Measurements from ENCODE around the gene CHST7. TPM values are rescaled to one million over a fixed set of nuclear protein-coding genes. Genes with fewer than 3 reads are reported as not detected.

CHST7 gene
- total RNA-seq, 4 donors from 2014 or later, result 11.5 to 36.4 (median 19.6) TPM

GRCh38 chrX:46627062-46627461, 53.5 kb downstream of the CHST7 start:
- intact Hi-C loops (cut with DNase I; ENCODE audit: low total_unique reads), result no loop called here
- no peak for DNase-seq (ENCODE audit: low spot score in 2 of 2)
- 71 to 80% methylated on average over 4 of the region's 4 CpGs for WGBS, 2 donors
- H3K4me3 ChIP-seq (ENCODE audit: low read depth, poor library complexity, severe bottlenecking), result no peak overlapping the region
- no peak for TF ChIP-seq POLR2A (IDR thresholded peaks at IDR 0.05)
- no peak for TF ChIP-seq CTCF (IDR thresholded peaks at IDR 0.05)

DNA sequence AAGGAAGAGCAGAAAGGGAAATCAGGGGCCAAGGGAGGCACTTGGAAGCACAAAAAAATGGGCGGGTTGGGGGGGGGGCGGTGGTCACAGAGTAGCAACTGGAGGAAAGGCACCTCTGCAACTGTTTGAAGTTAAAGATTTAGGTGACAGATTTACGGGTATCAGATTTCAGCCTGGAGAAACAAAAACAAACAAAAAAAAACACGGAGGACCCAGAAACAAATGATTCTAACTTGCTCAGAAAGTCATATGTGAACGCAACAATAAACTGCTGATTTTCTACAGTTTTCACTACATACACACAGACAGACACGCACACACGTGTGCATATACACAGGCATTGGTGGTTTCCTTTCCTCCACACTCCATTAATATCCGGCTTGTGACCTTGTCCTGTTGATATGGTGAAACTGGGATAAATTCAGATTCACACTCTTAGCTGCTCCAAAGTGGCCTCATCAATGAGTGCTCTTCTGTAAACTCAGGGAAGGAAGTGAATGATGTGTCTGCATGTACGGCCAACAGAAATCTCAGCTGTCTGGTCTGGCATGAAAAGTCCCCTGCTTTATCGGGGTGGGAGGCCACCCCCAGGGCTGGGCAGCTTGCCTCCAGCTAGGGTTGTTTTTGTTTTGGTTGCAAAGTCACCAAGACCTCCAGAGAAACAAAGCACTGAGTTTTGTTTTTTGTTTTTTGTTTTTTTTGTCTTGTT, 54.3 kb downstream of the CHST7 start:
- 52 to 55% methylated on average over 10 of the region's 10 CpGs for WGBS, 2 donors
- no peak overlapping the region for H3K4me3 ChIP-seq (ENCODE audit: low read depth, poor library complexity, severe bottlenecking)
- intact Hi-C loops (cut with DNase I; ENCODE audit: low total_unique reads), result no loop called here
- peak; percentile 51 to 90 for DNase-seq (ENCODE audit: low spot score in 2 of 2)
- TF ChIP-seq POLR2A (IDR thresholded peaks at IDR 0.05) (no peak), CTCF (IDR thresholded peaks at IDR 0.05) (no peak)

- 28 to 51% methylated on average over 6 of the region's 6 CpGs for WGBS, 2 donors
- TF ChIP-seq POLR2A (IDR thresholded peaks at IDR 0.05) (no peak), CTCF (IDR thresholded peaks at IDR 0.05) (no peak)
- DNase-seq (ENCODE audit: low spot score in 2 of 2), result peak; percentile 74 to 91
- intact Hi-C loops (cut with DNase I; ENCODE audit: low total_unique reads), result no loop called here
- no peak overlapping the region for H3K4me3 ChIP-seq (ENCODE audit: low read depth, poor library complexity, severe bottlenecking)
Measured at GRCh38 chrX:46628460-46629371, 55.2 kb downstream of the CHST7 start.

- no peak overlapping the region for H3K4me3 ChIP-seq (ENCODE audit: low read depth, poor library complexity, severe bottlenecking)
- intact Hi-C loops (cut with DNase I; ENCODE audit: low total_unique reads), result no loop called here
- WGBS, 2 donors, result 67 to 86% methylated on average over 1 of the region's 1 CpG
- no peak for TF ChIP-seq CTCF (IDR thresholded peaks at IDR 0.05)
- TF ChIP-seq POLR2A (IDR thresholded peaks at IDR 0.05), result no peak
- no peak for DNase-seq (ENCODE audit: low spot score in 2 of 2)
Measured at GRCh38 chrX:46630141-46630540, 56.6 kb downstream of the CHST7 start.

- H3K4me3 ChIP-seq (ENCODE audit: low read depth, poor library complexity, severe bottlenecking), result no peak overlapping the region
- WGBS, 2 donors, result 14 to 37% methylated on average over 3 of the region's 3 CpGs
- TF ChIP-seq POLR2A (IDR thresholded peaks at IDR 0.05), result no peak
- no peak for TF ChIP-seq CTCF (IDR thresholded peaks at IDR 0.05)
- no peak for DNase-seq (ENCODE audit: low spot score in 2 of 2)
- intact Hi-C loops (cut with DNase I; ENCODE audit: low total_unique reads), result no loop called here
Measured at GRCh38 chrX:46634577-46634976, 61.0 kb downstream of the CHST7 start.
